ENCODE results near the gene CAPN11.
"Not testable (repeated sequence)": the region's sequence is repeated elsewhere in the genome, so short reads cannot be mapped to it uniquely, and the experiment has no call there.

Gene CAPN11

GRCh38 chr6:44129841-44130322, 28.7 kb upstream of the CAPN11 start:
- no peak for DNase-seq

- no peak for DNase-seq
Observed at GRCh38 chr6:44131892-44132291, 26.7 kb upstream of the CAPN11 start.

GRCh38 chr6:44132476-44132875, 26.1 kb upstream of the CAPN11 start:
- DNase-seq: no peak

GRCh38 chr6:44133003-44133931, 25.4 kb upstream of the CAPN11 start:
- DNase-seq: peak in 52 of 58 donors; percentile 9 to 77 (median 47)

GRCh38 chr6:44133981-44134711, 24.5 kb upstream of the CAPN11 start:
- DNase-seq: no peak

- peak in 23 of 58 donors; percentile 3 to 65 (median 25) for DNase-seq
Observed at GRCh38 chr6:44135173-44135758, 23.4 kb upstream of the CAPN11 start.

- no peak for DNase-seq
Observed at GRCh38 chr6:44135875-44136274, 22.7 kb upstream of the CAPN11 start.

- DNase-seq: no peak
Observed at GRCh38 chr6:44138717-44139350, 19.8 kb upstream of the CAPN11 start.

GRCh38 chr6:44139351-44139743, 19.3 kb upstream of the CAPN11 start:
- no peak for DNase-seq

- DNase-seq: no peak
Observed at GRCh38 chr6:44142835-44143234, 15.8 kb upstream of the CAPN11 start.

- DNase-seq: no peak
Observed at GRCh38 chr6:44143731-44144130, 14.9 kb upstream of the CAPN11 start.

- DNase-seq: not testable (repeated sequence)
Observed at GRCh38 chr6:44144536-44144935, 14.1 kb upstream of the CAPN11 start.

- DNase-seq: no peak
Observed at GRCh38 chr6:44145839-44146238, 12.8 kb upstream of the CAPN11 start.

GRCh38 chr6:44146685-44147084, 11.9 kb upstream of the CAPN11 start:
- no peak for DNase-seq

GRCh38 chr6:44147256-44147655, 11.4 kb upstream of the CAPN11 start:
- no peak for DNase-seq

- DNase-seq: no peak
Observed at GRCh38 chr6:44148306-44148705, 10.3 kb upstream of the CAPN11 start.

- no peak for DNase-seq
Observed at GRCh38 chr6:44149369-44150012, 9.1 kb upstream of the CAPN11 start.

- DNase-seq: no peak
Observed at GRCh38 chr6:44150317-44150917, 8.2 kb upstream of the CAPN11 start.

GRCh38 chr6:44151348-44152108, 7.1 kb upstream of the CAPN11 start:
- peak in 49 of 58 donors; percentile 6 to 73 (median 33) for DNase-seq

GRCh38 chr6:44152109-44152461, 6.5 kb upstream of the CAPN11 start:
- no peak for DNase-seq
